Transverse colon (tissue), 4 donors: ENCODE data around the gene AP4B1. TPM values are rescaled to one million over a fixed set of nuclear protein-coding genes. Genes with fewer than 3 reads are reported as not detected.
A peak's percentile ranks its signal among the peaks of the same experiment; 100 is the strongest.

Experiments used
- DNase-seq: peaks from one replicate; pipeline ENCODE4 v3.0.0-alpha.2; 2019
- H3K27ac ChIP-seq, 4 donors: fragments of 200-600 bp; sonication (generic); 2 replicates each; pipeline ENCODE4 v1.5.1; 2016 to 2018; ENCODE audit warnings: inconsistent platforms in 4 of 4
- H3K27me3 ChIP-seq: fragments of 200-600 bp; sonication (generic); 2 replicates; pipeline ENCODE4 v1.5.1; 2017; ENCODE audit warnings: inconsistent platforms
- H3K36me3 ChIP-seq, 4 donors: fragments of 200-600 bp; sonication (generic); 2 replicates each; pipeline ENCODE4 v1.5.1; 2017 to 2019; ENCODE audit warnings: inconsistent platforms in 4 of 4
- H3K4me1 ChIP-seq, 4 donors: fragments of 200-600 bp; sonication (generic); 2 replicates each; pipeline ENCODE4 v1.5.1; 2017 to 2020; ENCODE audit warnings: inconsistent platforms in 4 of 4
- H3K4me3 ChIP-seq, 4 donors: fragments of 200-600 bp; sonication (generic); 1 replicate in 1 of 4; 2 replicates in 3 of 4; pipeline versions ENCODE4 v1.5.1 to v1.6.1; 2017 to 2019; ENCODE audit warnings: inconsistent platforms in 4 of 4
- H3K9me3 ChIP-seq, 2 donors: fragments of 200-600 bp; sonication (generic); 2 replicates each; pipeline ENCODE4 v1.5.1; 2017 to 2019; ENCODE audit warnings: inconsistent platforms in 2 of 2
- EP300 ChIP-seq: sonication (generic); formaldehyde crosslinking; IDR thresholded peaks from one replicate; pipeline ENCODE4 v1.6.1; 2017; ENCODE audit warnings: antibody characterized with exemption, low read depth
- POLR2A ChIP-seq: fragments of 450-650 bp; IDR thresholded peaks from one replicate; pipeline ENCODE4 v1.6.1; 2016; ENCODE audit warnings: antibody characterized with exemption, mild to moderate bottlenecking, moderate library complexity
- POLR2AphosphoS5 ChIP-seq, 3 donors: sonication (generic); formaldehyde crosslinking; IDR thresholded peaks; one replicate each; pipeline ENCODE4 v1.6.1; 2016; ENCODE audit warnings: antibody characterized with exemption in 3 of 3
- WGBS, 2 donors: methylation state at CpG; one replicate each; pipeline ENCODE4 v1.1.5; 2018; ENCODE audit warnings: low coverage in 1 of 2; 5-methylcytosine and 5-hydroxymethylcytosine counted together
- in situ Hi-C, 4 donors: fragments of 200-750 bp; cut with MboI; loops; one replicate each; pipeline versions ENCODE4 v1.15.0 to v1.15.1; 2017; ENCODE audit warnings: low sequenced_read_pairs in 3 of 4, low pct_ligation_motif_present in 1 of 4, low pct_unique_long_range_greater_than_20kb in 1 of 4
- intact Hi-C: fragments of 100-400 bp; cut with DNase I; formaldehyde crosslinking; loops from one replicate; pipeline ENCODE4 v1.15.1; 2023; ENCODE audit warnings: low total_unique reads
- total RNA-seq, 4 donors: library from RNA; depleted of rRNA; stranded (reverse); fragments of >200 nt; gene quantifications; one replicate each; pipeline ENCODE4 v1.1.0, GENCODE V29; 2016
- TF ChIP-seq, protein P1 (sequence below), 5 experiments: fragments of 200-600 bp in 3 of 5; fragments of 450-650 bp in 2 of 5; sonication (generic) in 3 of 5; IDR thresholded peaks; 1 replicate in 2 of 5; 2 replicates in 3 of 5; pipeline ENCODE4 v1.5.1; 2016 to 2017; ENCODE audit warnings: antibody characterized with exemption in 5 of 5, inconsistent platforms in 3 of 5, mild to moderate bottlenecking in 2 of 5, moderate library complexity in 1 of 5

AP4B1 gene
- total RNA-seq, 4 donors from 2014 or later, result 7.2 to 37.2 (median 16.5) TPM

DNA sequence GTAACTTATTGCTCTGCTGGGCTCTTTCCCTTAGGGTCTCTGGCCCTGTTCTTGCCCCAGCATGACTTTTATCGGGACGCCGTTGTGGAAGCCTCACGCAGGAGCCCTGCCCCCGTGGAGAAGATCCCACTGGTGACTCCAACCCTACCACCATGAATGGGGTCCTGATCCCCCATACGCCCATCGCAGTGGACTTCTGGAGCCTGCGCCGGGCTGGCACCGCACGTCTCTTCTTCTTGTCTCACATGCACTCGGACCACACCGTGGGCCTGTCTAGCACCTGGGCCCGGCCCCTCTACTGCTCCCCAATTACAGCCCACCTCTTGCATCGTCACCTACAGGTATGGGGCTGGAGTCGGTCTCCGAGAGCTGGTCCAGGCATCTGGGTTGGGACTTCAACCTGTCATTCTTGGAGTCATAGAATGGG is 849 bp upstream of the AP4B1 start:
- Histone ChIP-seq H3K27me3 (no peaks in the 10 kb centered on the region), H3K4me1 (peaks cover 10 to 47% (median 31%) of the 10 kb centered on the region in 4 donors), H3K27ac (peak overlapping the region; percentile 92 to 97 (median 96)), H3K4me3 (peak overlapping the region; percentile 41 to 93 (median 76)), H3K9me3 (no peaks in the 10 kb centered on the region), H3K36me3 (no peaks in the 10 kb centered on the region)
- intact Hi-C loops, result loop anchor here (1.0 kb wide), 1 partner anchor 24 kb away; the partner anchor contains the start of gene HIPK1
- peak; percentile 39 for DNase-seq
- in situ Hi-C loops, result loop anchor here in 1 of 4 donors (10.0 kb wide), 1 partner anchor 71 kb away; no protein-coding TSS in a partner anchor
- WGBS, 2 donors, result 0% methylated on average over 17 of the region's 17 CpGs; no CpG with 5 or more reads in 1 of the 2 donors
- TF ChIP-seq POLR2A (no peak), EP300 (no peak), POLR2AphosphoS5 (IDR thresholded peaks at IDR 0.05) (no peak)
- TF ChIP-seq, protein P1, sequence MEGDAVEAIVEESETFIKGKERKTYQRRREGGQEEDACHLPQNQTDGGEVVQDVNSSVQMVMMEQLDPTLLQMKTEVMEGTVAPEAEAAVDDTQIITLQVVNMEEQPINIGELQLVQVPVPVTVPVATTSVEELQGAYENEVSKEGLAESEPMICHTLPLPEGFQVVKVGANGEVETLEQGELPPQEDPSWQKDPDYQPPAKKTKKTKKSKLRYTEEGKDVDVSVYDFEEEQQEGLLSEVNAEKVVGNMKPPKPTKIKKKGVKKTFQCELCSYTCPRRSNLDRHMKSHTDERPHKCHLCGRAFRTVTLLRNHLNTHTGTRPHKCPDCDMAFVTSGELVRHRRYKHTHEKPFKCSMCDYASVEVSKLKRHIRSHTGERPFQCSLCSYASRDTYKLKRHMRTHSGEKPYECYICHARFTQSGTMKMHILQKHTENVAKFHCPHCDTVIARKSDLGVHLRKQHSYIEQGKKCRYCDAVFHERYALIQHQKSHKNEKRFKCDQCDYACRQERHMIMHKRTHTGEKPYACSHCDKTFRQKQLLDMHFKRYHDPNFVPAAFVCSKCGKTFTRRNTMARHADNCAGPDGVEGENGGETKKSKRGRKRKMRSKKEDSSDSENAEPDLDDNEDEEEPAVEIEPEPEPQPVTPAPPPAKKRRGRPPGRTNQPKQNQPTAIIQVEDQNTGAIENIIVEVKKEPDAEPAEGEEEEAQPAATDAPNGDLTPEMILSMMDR (IDR thresholded peaks at IDR 0.05), result no peak

DNA sequence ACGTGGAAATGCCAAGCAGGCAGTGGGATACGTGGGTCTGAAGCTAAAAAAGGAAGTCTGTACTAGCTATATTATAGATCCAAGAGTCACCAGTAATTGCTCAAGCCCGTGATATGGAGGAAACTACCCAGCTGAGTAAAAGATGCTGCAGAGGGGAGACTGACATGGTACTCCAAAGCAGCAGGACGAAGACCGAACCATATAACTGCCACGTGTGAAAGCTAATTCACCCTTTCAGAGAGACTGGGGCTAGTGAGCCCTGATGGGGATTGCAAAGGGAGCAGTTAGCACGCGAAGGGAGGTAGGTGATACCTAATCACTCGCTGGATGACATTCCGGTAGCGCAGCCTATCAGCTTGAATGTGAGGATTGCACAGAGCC is 316 bp downstream of the AP4B1 start:
- H3K4me1 ChIP-seq, result peaks cover 10 to 49% (median 31%) of the 10 kb centered on the region in 4 donors
- peak overlapping the region; percentile 92 to 97 (median 96) for H3K27ac ChIP-seq
- peak overlapping the region; percentile 56 to 93 (median 76) for H3K4me3 ChIP-seq
- H3K9me3 ChIP-seq, result no peaks in the 10 kb centered on the region
- 0% methylated on average over 5 to 11 of the region's 11 CpGs for WGBS, 2 donors
- no peak for DNase-seq
- no peaks in the 10 kb centered on the region for H3K27me3 ChIP-seq
- TF ChIP-seq, protein P1 (IDR thresholded peaks at IDR 0.05), result no peak
- TF ChIP-seq EP300 (no peak), POLR2AphosphoS5 (IDR thresholded peaks at IDR 0.05) (no peak), POLR2A (no peak)
- intact Hi-C loops, result loop anchor here (5.0 kb wide), 2 partner anchors 38 to 67 kb away; no protein-coding TSS in a partner anchor
- in situ Hi-C loops, result loop anchor here in 2 of 4 donors (5.0 to 10.0 kb wide), 2 partner anchors 69 to 72 kb away; no protein-coding TSS in a partner anchor
- H3K36me3 ChIP-seq, result peaks cover 0 to 9% (median 0%) of the 10 kb centered on the region in 4 donors

- H3K4me3 ChIP-seq, result peak overlapping the region in 3 of 4 donors; percentile 66 to 93 (median 86)
- in situ Hi-C loops (loop anchor here in 2 of 4 donors (5.0 to 10.0 kb wide), 2 partner anchors 69 to 71 kb away; no protein-coding TSS in a partner anchor), intact Hi-C loops (loop anchor here (5.0 kb wide), 2 partner anchors 39 to 66 kb away; no protein-coding TSS in a partner anchor)
- TF ChIP-seq EP300, result no peak
- H3K27ac ChIP-seq, result peak overlapping the region; percentile 92 to 97 (median 96)
- no peaks in the 10 kb centered on the region for H3K9me3 ChIP-seq
- DNase-seq, result no peak
- peaks cover 0 to 13% (median 0%) of the 10 kb centered on the region in 4 donors for H3K36me3 ChIP-seq
- no peaks in the 10 kb centered on the region for H3K27me3 ChIP-seq
- H3K4me1 ChIP-seq, result peaks cover 10 to 54% (median 31%) of the 10 kb centered on the region in 4 donors
- 16 to 71% methylated on average over 1 to 7 of the region's 7 CpGs for WGBS, 2 donors
These were observed 902 bp downstream of the AP4B1 start for GRCh38 chr1:113903501-113904292.

DNA sequence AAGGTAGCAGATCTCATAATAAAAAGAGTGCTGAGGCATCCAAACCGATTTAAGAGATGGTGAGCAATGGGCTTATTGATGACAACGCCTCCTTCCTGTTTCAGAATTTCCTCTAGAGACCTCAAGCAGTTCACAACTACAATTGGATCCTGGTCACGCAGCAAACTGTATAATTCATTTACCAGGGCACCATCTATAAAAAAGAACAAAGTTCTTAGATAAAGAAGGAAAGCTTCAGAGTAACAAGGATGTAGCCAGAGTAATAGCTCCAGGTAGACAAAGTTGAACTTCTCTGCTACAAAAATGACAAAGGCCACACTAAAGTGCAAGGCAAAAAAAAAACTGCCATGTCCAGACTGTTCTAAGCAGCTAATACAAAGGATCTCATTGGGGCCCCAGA is 3.4 kb downstream of the AP4B1 start:
- H3K27ac ChIP-seq, result peak overlapping the region; percentile 63 to 95 (median 68)
- no peaks in the 10 kb centered on the region for H3K9me3 ChIP-seq
- peak in 1 of 3 donors; percentile 39 for TF ChIP-seq POLR2AphosphoS5 (IDR thresholded peaks at IDR 0.05)
- no peak for TF ChIP-seq POLR2A
- TF ChIP-seq, protein P1 (IDR thresholded peaks at IDR 0.05), result no peak
- TF ChIP-seq EP300, result no peak
- no peaks in the 10 kb centered on the region for H3K27me3 ChIP-seq
- H3K36me3 ChIP-seq, result peaks cover 0 to 32% (median 6%) of the 10 kb centered on the region in 4 donors
- intact Hi-C loops, result loop anchor here (5.0 kb wide), 2 partner anchors 41 to 64 kb away; no protein-coding TSS in a partner anchor
- 17 to 40% methylated on average over 1 to 3 of the region's 3 CpGs for WGBS, 2 donors
- no peak overlapping the region for H3K4me3 ChIP-seq
- H3K4me1 ChIP-seq, result peaks cover 10 to 53% (median 31%) of the 10 kb centered on the region in 4 donors
- DNase-seq, result no peak
- in situ Hi-C loops, result loop anchor here in 2 of 4 donors (5.0 to 10.0 kb wide), 2 partner anchors 66 to 69 kb away; no protein-coding TSS in a partner anchor
